IgD-negative memory B cell (primary cell): ENCODE measurements around the gene PDE3B. TPM values are rescaled to one million over a fixed set of nuclear protein-coding genes. Genes with fewer than 3 reads are reported as not detected.
"Not testable (repeated sequence)": the region's sequence is repeated elsewhere in the genome, so short reads cannot be mapped to it uniquely, and the experiment has no call there.

Source experiments
- H3K27ac Mint-ChIP-seq, 3 donors: one replicate each; pipeline ENCODE4 v1.8.0; 2020 to 2022; ENCODE audit warnings: mild to moderate bottlenecking in 3 of 3, mixed read lengths in 3 of 3, moderate library complexity in 1 of 3
- H3K27me3 Mint-ChIP-seq: one replicate; pipeline ENCODE4 v1.8.0; 2021; ENCODE audit warnings: mixed read lengths
- H3K36me3 Mint-ChIP-seq: one replicate; pipeline ENCODE4 v1.8.0; 2020; ENCODE audit warnings: mild to moderate bottlenecking, mixed read lengths
- H3K4me1 Mint-ChIP-seq, 3 donors: one replicate each; pipeline ENCODE4 v1.8.0; 2020 to 2022; ENCODE audit warnings: mixed read lengths in 3 of 3, mild to moderate bottlenecking in 1 of 3
- H3K4me3 Mint-ChIP-seq, 4 donors: one replicate each; pipeline ENCODE4 v1.8.0; 2020 to 2022; ENCODE audit warnings: mild to moderate bottlenecking in 4 of 4, mixed read lengths in 4 of 4, moderate library complexity in 3 of 4
- H3K9me3 Mint-ChIP-seq, 3 donors: one replicate each; pipeline ENCODE4 v1.8.0; 2020 to 2021; ENCODE audit warnings: mixed read lengths in 3 of 3, mild to moderate bottlenecking in 1 of 3
- polyA plus RNA-seq: library from polyadenylated mRNA; unstranded; fragments of 300-500 nt; fragmentation: Illumina TruSeq; gene quantifications from one replicate; pipeline ENCODE4 v1.2.3, GENCODE V29; 2021

PDE3B gene
- polyA plus RNA-seq, 1 donor from 2014 or later: 5.5 TPM

DNA sequence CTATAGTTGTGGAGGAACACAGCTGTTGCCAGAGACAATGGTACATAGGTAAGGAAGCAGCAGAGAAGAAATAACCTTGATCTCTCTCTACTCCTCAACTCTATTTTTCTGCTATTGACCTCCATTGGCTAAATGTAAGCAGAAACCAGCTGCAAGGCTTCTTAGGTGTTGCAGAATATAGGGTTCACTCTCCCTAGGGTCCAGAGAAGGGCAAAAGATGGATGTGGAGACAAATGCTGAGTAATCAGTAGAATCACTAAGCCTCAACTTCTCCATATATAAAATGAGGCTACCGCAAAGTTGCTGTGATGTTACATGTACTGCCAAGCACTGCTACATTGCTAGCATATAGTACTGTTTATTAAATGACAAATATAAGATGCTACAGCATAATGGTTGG lies 120.6 kb downstream of the PDE3B start:
- H3K27ac Mint-ChIP-seq: peak overlapping the region in 1 of 3 donors; percentile 3
- peaks cover 0 to 10% (median 4%) of the 10 kb centered on the region in 3 donors for H3K4me1 Mint-ChIP-seq
- no peaks in the 10 kb centered on the region for H3K9me3 Mint-ChIP-seq

DNA sequence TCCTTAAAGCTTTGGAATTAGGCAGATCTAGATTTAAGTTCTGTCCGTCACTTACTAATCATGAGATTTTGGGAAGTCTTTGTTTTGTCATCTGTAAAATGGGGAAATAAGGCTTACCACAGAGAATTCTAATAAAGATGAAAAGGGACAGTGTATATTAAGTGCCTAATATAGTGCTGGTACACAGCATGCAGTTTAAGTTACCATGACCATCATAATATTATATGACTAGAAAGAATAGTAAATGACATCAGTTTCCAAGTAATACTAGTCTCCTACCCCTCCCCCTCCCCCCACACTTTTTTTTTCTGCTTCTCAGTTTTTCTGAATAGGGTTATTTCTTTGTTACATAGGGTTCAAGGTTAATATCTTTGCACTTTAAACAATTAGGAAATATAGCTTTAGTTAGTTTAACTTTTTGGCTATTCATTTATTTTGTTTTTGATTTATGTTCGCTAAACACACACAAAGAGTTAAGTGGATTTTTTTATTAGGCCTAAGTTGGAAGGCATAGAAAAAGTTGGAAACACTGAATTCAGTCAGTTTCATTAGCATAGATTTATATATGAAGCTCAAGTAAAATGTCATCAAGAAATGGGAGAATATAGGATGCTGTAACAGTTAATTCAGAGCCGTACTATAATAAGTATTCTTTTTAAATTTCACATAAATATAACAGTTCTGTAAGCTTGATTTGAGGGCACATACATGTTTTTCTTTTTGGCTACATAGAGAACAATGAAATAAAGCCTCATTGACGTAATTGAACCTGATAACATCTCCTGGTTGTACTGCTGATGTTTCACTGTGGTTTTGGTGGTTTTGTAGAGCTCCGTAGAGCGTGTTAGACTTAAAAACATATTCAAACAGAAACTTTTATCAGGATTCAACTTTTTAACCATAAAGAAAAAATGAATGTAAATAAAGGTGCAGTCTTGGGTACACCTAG lies 121.2 kb downstream of the PDE3B start:
- Mint-ChIP-seq H3K9me3 (no peaks in the 10 kb centered on the region), H3K27me3 (peaks cover 2% of the 10 kb centered on the region), H3K27ac (peak overlapping the region in 2 of 3 donors; percentile 1 to 78), H3K4me3 (no peak overlapping the region), H3K36me3 (no peaks in the 10 kb centered on the region), H3K4me1 (peaks cover 0 to 10% (median 4%) of the 10 kb centered on the region in 3 donors)

More for the DNA sequence above, 120.6 kb downstream of the PDE3B start:
- Mint-ChIP-seq H3K4me3 (no peak overlapping the region), H3K27me3 (peaks cover 2% of the 10 kb centered on the region), H3K36me3 (no peaks in the 10 kb centered on the region)

DNA sequence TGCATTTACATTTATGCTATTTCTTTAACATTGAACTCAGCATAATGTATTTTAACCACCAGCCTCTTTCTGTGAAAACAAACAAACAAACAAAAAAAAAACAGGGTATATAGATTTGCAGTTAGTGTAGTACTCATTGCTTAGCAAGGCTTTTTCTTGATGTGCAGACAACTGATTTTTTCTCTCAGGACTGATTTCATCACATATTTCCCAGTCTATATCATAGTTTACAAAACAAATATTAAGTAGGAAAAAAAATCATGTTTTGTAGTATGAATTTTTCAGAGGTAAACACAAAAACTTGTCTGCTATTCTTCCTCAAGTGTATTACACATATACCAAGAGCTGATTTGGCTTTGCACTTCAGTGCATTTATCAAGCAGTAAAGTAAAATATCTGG lies 123.0 kb downstream of the PDE3B start:
- Mint-ChIP-seq H3K36me3 (no peaks in the 10 kb centered on the region), H3K27me3 (peaks cover 2% of the 10 kb centered on the region), H3K27ac (no peak overlapping the region), H3K4me3 (no peak overlapping the region), H3K4me1 (peaks cover 0 to 10% (median 4%) of the 10 kb centered on the region in 3 donors), H3K9me3 (no peaks in the 10 kb centered on the region)

DNA sequence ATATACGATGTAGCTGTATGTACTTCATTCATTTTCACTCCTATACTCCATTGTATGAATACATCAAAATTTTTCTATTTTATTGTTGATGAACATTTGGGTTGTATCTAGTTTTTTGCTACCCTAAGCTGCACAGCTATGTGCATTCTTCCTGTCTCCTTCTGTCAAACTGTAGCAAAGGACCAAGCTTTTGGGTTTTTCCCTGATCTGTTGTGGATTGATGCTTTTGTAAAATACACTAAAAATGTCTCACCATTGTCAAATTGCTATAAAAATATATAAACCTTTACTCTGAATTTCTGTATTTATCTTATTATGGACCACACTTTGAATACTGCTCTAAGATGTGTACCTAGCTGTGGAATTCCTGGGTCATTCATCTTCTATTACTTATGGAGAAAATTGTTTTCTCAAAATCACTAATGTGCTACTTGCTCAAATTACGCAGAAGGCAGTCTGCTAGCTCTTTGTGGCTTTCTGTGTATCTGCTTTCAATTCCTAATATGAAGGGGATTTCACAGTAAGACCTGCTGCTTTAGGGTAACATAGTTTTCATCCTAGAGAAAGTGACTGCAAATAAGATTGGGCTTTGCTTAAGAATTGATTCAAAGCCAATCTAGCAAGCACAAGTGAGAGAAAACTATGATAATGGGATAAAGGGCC lies 125.1 kb downstream of the PDE3B start:
- peaks cover 0 to 10% (median 4%) of the 10 kb centered on the region in 3 donors for H3K4me1 Mint-ChIP-seq
- no peak overlapping the region for H3K27ac Mint-ChIP-seq
- H3K36me3 Mint-ChIP-seq: no peaks in the 10 kb centered on the region
- no peak overlapping the region for H3K4me3 Mint-ChIP-seq
- H3K9me3 Mint-ChIP-seq: no peaks in the 10 kb centered on the region
- peaks cover 3% of the 10 kb centered on the region for H3K27me3 Mint-ChIP-seq

DNA sequence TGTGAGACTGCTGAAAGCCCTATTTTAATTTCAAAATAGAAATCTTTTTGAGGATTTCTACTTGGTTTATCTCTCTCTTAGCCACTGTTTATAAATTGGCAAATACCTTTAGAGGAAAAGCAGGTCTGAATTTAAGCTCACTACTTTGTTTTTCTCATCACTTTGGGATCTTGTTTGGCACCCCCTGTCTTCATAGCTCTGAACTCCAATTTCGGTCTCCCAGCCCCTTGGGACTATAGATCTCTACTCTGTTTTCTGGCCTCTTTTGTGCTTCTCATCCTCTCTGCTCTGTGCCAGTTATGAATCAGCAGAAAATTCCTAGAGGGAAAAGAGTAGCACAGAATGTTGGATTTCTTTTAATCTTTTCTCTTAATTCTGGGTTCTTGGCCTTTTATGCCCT lies 130.2 kb downstream of the PDE3B start:
- Mint-ChIP-seq H3K27ac (no peak overlapping the region), H3K36me3 (no peaks in the 10 kb centered on the region), H3K27me3 (peaks cover 5% of the 10 kb centered on the region), H3K9me3 (no peaks in the 10 kb centered on the region), H3K4me3 (no peak overlapping the region), H3K4me1 (peaks cover 0 to 3% (median 3%) of the 10 kb centered on the region in 3 donors)

DNA sequence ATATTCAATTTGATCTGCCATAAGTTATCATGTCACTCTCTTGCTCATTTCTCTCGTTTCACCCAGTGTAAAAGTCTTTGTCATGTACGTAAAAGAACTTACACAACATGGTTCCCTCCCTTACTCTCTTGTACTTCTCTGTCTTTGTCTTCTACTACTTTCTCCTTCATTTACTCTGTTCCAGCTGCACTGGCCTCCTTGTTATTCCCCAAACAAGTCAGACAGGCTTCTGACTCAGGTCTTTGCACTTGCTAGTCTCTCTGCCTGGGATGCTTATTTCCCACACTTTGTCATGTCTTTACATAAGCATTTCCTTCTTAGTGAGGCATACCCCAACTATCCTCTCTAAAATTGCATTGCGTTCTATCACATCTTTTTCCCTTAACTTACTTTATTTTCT lies 131.1 kb downstream of the PDE3B start:
- Mint-ChIP-seq H3K27ac (no peak overlapping the region), H3K9me3 (no peaks in the 10 kb centered on the region), H3K4me1 (peaks cover 0 to 2% (median 0%) of the 10 kb centered on the region in 3 donors), H3K4me3 (no peak overlapping the region), H3K36me3 (no peaks in the 10 kb centered on the region), H3K27me3 (peaks cover 5% of the 10 kb centered on the region)

DNA sequence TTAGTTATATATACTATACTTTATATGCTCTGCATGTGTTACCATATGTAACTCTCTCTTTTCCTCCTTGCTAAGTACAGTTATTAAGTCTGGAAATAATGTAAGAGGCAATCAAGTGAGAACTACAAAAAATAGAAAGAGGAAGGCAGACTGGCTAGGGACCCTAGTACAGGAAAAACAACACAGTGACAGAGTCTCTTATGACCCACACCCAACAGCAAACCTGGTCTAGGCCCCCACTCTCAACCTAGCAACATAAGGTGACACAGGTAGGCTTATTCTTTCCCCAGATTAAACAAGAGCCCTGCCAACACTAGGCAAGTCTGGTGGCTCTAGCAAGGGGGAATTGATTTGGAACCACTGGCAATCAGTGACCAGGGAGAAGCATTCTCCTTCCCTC lies 132.3 kb downstream of the PDE3B start:
- Mint-ChIP-seq H3K27ac (no peak overlapping the region), H3K4me1 (peaks cover 0 to 2% (median 0%) of the 10 kb centered on the region in 3 donors), H3K4me3 (no peak overlapping the region), H3K36me3 (no peaks in the 10 kb centered on the region), H3K27me3 (peaks cover 5% of the 10 kb centered on the region), H3K9me3 (no peaks in the 10 kb centered on the region)

DNA sequence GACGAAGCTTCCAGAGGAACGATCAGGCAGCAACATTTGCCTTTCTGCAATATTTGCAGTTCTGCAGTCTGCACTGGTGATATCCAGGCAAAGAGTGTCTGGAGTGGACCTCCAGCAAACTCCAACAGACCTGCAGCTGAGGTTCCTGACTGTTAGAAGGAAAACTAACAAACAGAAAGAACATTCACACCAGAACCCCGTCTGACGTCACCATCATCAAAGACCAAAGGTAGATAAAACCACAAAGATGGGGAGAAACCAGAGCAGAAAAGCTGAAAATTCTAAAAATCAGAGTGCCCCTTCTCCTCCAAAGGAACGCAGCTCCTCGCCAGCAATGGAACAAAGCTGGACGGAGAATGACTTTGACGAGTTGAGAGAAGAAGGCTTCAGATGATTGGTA lies 134.9 kb downstream of the PDE3B start:
- H3K27me3 Mint-ChIP-seq, H3K27ac Mint-ChIP-seq, H3K4me1 Mint-ChIP-seq, H3K9me3 Mint-ChIP-seq, H3K4me3 Mint-ChIP-seq, H3K36me3 Mint-ChIP-seq: not testable (repeated sequence)

DNA sequence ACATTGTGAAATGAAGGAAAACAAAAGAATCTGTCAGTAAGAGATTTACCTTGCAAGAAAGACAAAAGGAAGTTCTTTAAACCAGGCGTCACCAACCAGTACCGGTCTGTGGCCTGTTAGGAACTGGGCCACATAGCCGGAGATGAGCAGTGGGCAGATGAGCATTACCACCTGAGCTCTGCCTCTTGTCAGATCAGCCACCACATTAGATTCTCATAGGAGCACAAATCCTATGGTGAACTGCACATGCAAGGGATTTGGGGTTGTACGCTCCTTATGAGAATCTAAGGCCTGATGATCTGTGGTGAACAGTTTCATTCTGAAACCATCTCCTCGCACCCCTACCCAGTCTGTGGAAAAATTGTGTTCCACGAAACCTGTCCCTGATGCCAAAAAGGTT lies 140.2 kb downstream of the PDE3B start:
- Mint-ChIP-seq H3K36me3 (peaks cover 2% of the 10 kb centered on the region), H3K27me3 (no peaks in the 10 kb centered on the region), H3K4me1 (peaks cover 0 to 1% (median 0%) of the 10 kb centered on the region in 3 donors), H3K9me3 (no peaks in the 10 kb centered on the region), H3K4me3 (peak overlapping the region in 1 of 4 donors; percentile 3), H3K27ac (no peak overlapping the region)

DNA sequence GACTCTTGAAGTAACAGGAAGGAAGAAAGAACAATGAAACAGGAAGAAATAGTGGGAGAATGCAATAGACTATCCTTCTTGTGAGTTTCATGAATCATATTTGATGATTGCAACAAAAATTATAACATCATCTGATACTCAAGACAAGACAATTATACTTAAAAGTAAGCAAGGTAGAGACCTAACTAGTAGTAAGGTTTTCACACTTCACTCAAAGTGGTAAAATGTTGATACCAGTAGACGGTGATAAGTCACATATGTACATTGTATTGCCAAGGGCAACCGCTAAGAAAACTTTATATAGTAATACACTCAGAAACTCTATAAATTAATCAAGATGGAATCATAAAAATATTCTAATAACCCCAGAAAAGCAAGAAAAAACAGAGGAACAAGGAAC lies 140.6 kb downstream of the PDE3B start:
- Mint-ChIP-seq H3K4me1 (peaks cover 0 to 1% (median 0%) of the 10 kb centered on the region in 3 donors), H3K4me3 (no peak overlapping the region), H3K36me3 (peaks cover 2% of the 10 kb centered on the region), H3K27ac (no peak overlapping the region), H3K27me3 (no peaks in the 10 kb centered on the region), H3K9me3 (no peaks in the 10 kb centered on the region)

DNA sequence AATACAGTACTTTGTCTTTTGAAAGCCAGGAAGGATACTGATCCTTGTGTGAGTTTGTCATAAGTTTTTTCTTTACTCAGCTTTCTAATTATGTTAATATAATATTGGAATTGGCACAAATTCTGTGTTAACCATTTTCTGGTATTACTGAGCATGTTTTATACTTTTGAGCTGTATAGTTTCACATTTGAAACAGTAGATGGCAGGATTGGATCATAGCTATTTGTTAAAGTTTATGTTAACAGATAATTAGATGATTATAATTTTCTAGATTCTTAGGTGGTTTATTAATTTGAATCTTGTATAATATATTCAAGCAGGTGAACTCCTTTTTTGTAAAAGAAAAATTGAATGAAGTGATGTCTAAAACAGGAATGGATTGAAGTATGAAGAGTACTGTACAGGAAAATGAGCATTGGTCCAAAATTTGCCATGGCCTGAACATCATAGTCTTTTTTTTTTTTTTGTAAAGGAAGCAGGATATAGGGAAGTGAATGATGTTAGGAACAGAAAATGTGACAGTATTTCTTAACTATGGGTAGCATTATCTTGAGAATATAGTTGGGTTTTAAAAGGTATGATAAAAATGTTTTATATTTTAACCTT lies 146.4 kb downstream of the PDE3B start:
- no peaks in the 10 kb centered on the region for H3K36me3 Mint-ChIP-seq
- no peak overlapping the region for H3K4me3 Mint-ChIP-seq
- no peaks in the 10 kb centered on the region for H3K9me3 Mint-ChIP-seq
- no peak overlapping the region for H3K27ac Mint-ChIP-seq
- peaks cover 2% of the 10 kb centered on the region for H3K27me3 Mint-ChIP-seq
- no peaks in the 10 kb centered on the region for H3K4me1 Mint-ChIP-seq

DNA sequence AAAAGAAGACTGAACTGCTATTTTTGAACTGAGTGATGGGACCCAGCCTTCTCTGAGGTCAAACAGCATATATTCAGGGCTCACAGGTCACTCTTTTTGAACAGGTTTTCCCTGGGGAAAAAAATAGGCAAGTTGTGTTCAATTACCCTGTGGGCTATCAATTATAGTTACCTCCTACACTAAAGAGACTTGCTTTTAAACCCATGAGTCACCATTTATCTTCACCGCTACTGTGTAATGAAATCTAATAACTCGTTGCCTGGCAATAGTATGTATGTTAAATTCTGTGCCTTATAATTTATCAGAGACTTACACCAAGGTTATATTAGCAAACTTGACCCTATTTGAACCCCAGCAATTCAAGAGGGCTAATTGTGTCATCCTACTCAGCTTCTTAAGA lies 149.9 kb downstream of the PDE3B start:
- peaks cover 0 to 4% (median 0%) of the 10 kb centered on the region in 3 donors for H3K9me3 Mint-ChIP-seq
- H3K27me3 Mint-ChIP-seq: peaks cover 5% of the 10 kb centered on the region
- no peak overlapping the region for H3K4me3 Mint-ChIP-seq
- H3K36me3 Mint-ChIP-seq: peaks cover 4% of the 10 kb centered on the region
- H3K4me1 Mint-ChIP-seq: no peaks in the 10 kb centered on the region
- no peak overlapping the region for H3K27ac Mint-ChIP-seq

DNA sequence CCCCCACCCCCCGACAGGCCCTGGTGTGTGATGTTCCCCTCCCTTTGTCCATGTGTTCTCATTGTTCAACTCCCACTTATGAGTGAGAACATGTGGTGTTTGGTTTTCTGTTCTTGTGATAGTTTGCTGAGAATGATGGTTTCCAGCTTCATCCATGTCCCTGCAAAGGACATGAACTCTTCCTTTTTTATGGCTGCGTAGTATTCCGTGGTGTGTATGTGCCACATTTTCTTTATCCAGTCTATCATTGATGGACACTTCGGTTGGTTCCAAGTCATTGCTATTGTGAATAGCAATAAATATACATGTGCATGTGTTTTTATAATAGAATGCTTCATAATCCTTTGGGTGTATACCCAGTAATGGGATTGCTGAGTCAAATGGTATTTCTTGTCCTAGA lies 152.4 kb downstream of the PDE3B start:
- H3K36me3 Mint-ChIP-seq, H3K9me3 Mint-ChIP-seq, H3K27ac Mint-ChIP-seq, H3K4me1 Mint-ChIP-seq, H3K4me3 Mint-ChIP-seq: not testable (repeated sequence)
- H3K27me3 Mint-ChIP-seq: peaks cover 12% of the 10 kb centered on the region

DNA sequence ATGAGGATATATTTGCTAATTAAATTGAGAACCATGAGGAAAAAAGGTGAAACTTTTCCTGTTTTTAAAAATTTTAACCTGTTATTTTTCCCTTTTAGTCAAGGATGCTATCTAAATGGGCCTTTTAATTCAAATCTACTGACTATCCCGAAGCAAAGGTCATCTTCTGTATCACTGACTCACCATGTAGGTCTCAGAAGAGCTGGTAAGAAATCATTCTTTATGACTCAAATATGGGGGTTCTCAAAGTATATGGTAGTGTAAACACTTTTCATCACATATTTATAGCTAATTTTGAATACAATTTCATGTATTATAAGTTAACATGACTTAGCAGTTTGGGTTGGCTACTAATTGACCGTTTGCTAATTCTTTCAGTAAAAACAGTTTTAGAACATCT lies 160.2 kb downstream of the PDE3B start:
- Mint-ChIP-seq H3K27ac (no peak overlapping the region), H3K36me3 (peaks cover 3% of the 10 kb centered on the region), H3K4me1 (no peaks in the 10 kb centered on the region), H3K27me3 (peaks cover 10% of the 10 kb centered on the region), H3K9me3 (peaks cover 0 to 2% (median 0%) of the 10 kb centered on the region in 3 donors), H3K4me3 (no peak overlapping the region)

DNA sequence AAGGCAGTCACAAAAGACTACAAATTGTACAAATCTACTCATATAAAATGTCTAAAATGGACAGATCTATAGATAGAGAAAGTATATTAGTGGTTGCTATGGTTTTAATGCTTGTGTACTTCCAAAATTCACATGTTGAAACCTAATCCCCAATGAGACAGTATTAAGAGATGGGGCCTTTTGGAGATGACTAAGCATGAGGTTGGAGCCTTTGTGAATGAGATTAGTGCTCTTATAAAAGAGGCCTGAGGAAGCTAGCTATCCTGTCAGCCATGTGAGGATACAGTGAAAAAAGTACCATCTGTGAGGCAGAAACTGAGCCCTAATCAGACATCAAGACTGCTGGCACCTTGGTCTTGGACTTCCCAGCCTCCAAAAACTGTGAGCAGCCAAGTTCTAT lies 165.9 kb downstream of the PDE3B start:
- H3K27me3 Mint-ChIP-seq: peaks cover 3% of the 10 kb centered on the region
- H3K4me1 Mint-ChIP-seq: peaks cover 0 to 2% (median 0%) of the 10 kb centered on the region in 3 donors
- H3K4me3 Mint-ChIP-seq: no peak overlapping the region
- no peak overlapping the region for H3K27ac Mint-ChIP-seq
- H3K36me3 Mint-ChIP-seq: peaks cover 3% of the 10 kb centered on the region
- H3K9me3 Mint-ChIP-seq: peaks cover 0 to 2% (median 1%) of the 10 kb centered on the region in 3 donors
